H1 (cell line): ENCODE data around the gene KRTAP24-1. TPM values are rescaled to one million over a fixed set of nuclear protein-coding genes. Genes with fewer than 3 reads are reported as not detected.

Experiments used
- CTCF ChIA-PET: fragments of 300-600 bp; sonication (Branson Sonifier 250); formaldehyde crosslinking; loops from one replicate; lab custom pipeline; 2021; ENCODE audit not compliant: partially characterized antibody; lab: Charles Lee
- POLR2A ChIA-PET: fragments of 300-600 bp; sonication (Branson Sonifier 250); formaldehyde crosslinking; loops from one replicate; lab custom pipeline; 2021; ENCODE audit warnings: inconsistent platforms; ENCODE audit not compliant: partially characterized antibody; lab: Charles Lee
- DNase-seq, 2 experiments: peaks; one replicate each; pipeline versions ENCODE4 v3.0.0 to v3.0.0-alpha.2; 2010 to 2022; ENCODE audit warnings: low spot score in 2 of 2, low read depth in 1 of 2, mixed read lengths in 1 of 2
- FAIRE-seq: peaks from 2 replicates; lab custom pipeline; 2011; peaks lifted over from hg19 to GRCh38; lab: Jason Lieb, UNC
- H2AFZ ChIP-seq: 2 replicates; pipeline ENCODE4 v1.8.1; 2012; ENCODE audit warnings: low read length, inconsistent platforms
- H2AK5ac ChIP-seq: 2 replicates; pipeline ENCODE4 v1.6.1; 2013; ENCODE audit warnings: low read depth, low read length
- H2BK120ac ChIP-seq: replicated peaks from 2 replicates; pipeline ENCODE3; 2013; ENCODE audit warnings: low read depth, low read length, inconsistent platforms
- H2BK12ac ChIP-seq: 2 replicates; pipeline ENCODE4 v1.6.1; 2013; ENCODE audit warnings: low read depth, low read length
- H2BK15ac ChIP-seq: 2 replicates; pipeline ENCODE4 v1.6.1; 2013; ENCODE audit warnings: low read length
- H2BK20ac ChIP-seq: 2 replicates; pipeline ENCODE4 v1.6.1; 2013; ENCODE audit warnings: low read length
- H2BK5ac ChIP-seq: 2 replicates; pipeline ENCODE4 v1.6.1; 2013; ENCODE audit warnings: low read depth, low read length
- H3K14ac ChIP-seq: 2 replicates; pipeline ENCODE4 v1.6.1; 2013; ENCODE audit warnings: inconsistent platforms; ENCODE audit not compliant: insufficient read length
- H3K18ac ChIP-seq: 2 replicates; pipeline ENCODE4 v1.6.1; 2013; ENCODE audit warnings: low read length; ENCODE audit errors: extremely low read depth
- H3K23ac ChIP-seq: 2 replicates; pipeline ENCODE4 v1.6.1; 2013; ENCODE audit warnings: inconsistent platforms; ENCODE audit not compliant: insufficient read length
- H3K23me2 ChIP-seq: 2 replicates; pipeline ENCODE4 v1.6.1; 2013; ENCODE audit warnings: low read depth, low read length
- H3K27ac ChIP-seq: 2 replicates; pipeline ENCODE4 v1.6.1; 2011; ENCODE audit warnings: low read depth, low read length, inconsistent platforms
- H3K27me3 ChIP-seq, 4 experiments: replicated peaks in 1 of 4; 1 replicate in 1 of 4; 2 replicates in 3 of 4; pipeline versions ENCODE4 v1.6.1 to v1.8.1; 2011 to 2013; ENCODE audit warnings: low read length in 3 of 4, mild to moderate bottlenecking in 3 of 4, inconsistent platforms in 2 of 4, mixed read lengths in 2 of 4, moderate library complexity in 1 of 4; ENCODE audit not compliant: control insufficient read depth in 3 of 4, insufficient read depth in 3 of 4; ENCODE audit errors: extremely low read depth in 1 of 4
- H3K36me3 ChIP-seq, 4 experiments: 2 replicates each; pipeline versions ENCODE4 v1.6.1 to v1.8.1; 2011 to 2013; ENCODE audit warnings: mild to moderate bottlenecking in 4 of 4, low read length in 3 of 4, moderate library complexity in 2 of 4, control low read depth in 1 of 4, inconsistent platforms in 1 of 4; ENCODE audit not compliant: insufficient read depth in 4 of 4, control insufficient read depth in 2 of 4
- H3K4ac ChIP-seq: replicated peaks from 2 replicates; pipeline ENCODE3; 2013; ENCODE audit warnings: low read length, low read depth, mixed read lengths, inconsistent platforms; ENCODE audit not compliant: insufficient read length
- H3K4me1 ChIP-seq, 4 experiments: replicated peaks in 1 of 4; 1 replicate in 1 of 4; 2 replicates in 3 of 4; pipeline versions ENCODE4 v1.6.1 to v1.8.1; 2011 to 2013; ENCODE audit warnings: low read length in 3 of 4, inconsistent platforms in 2 of 4, mixed read lengths in 1 of 4; ENCODE audit not compliant: insufficient read depth in 4 of 4, control insufficient read depth in 3 of 4
- H3K4me2 ChIP-seq, 2 experiments: 2 replicates each; pipeline versions ENCODE4 v1.6.1 to v1.8.1; 2011 to 2013; ENCODE audit warnings: low read depth in 2 of 2, low read length in 2 of 2, control low read depth in 1 of 2, inconsistent platforms in 1 of 2, mild to moderate bottlenecking in 1 of 2; ENCODE audit not compliant: insufficient read depth in 1 of 2
- H3K4me3 ChIP-seq, 4 experiments: fragments of 200-600, 300-600 bp in 1 of 4; sonication (generic), shearing (Covaris generic), sonication (Bioruptor Twin) in 1 of 4; 2 replicates each; pipeline versions ENCODE4 v1.5.1 to v1.8.1; 2011 to 2016; ENCODE audit warnings: low read length in 4 of 4, low read depth in 3 of 4, control low read depth in 2 of 4, inconsistent platforms in 2 of 4, mild to moderate bottlenecking in 2 of 4, mixed read lengths in 1 of 4, moderate library complexity in 1 of 4; ENCODE audit not compliant: insufficient read depth in 2 of 4; ENCODE audit errors: extremely low read depth in 1 of 4
- H3K56ac ChIP-seq: replicated peaks from 2 replicates; pipeline ENCODE3; 2013; ENCODE audit warnings: low read depth, mild to moderate bottlenecking, mixed read lengths, low read length, inconsistent platforms; ENCODE audit not compliant: insufficient read length
- H3K79me1 ChIP-seq: 2 replicates; pipeline ENCODE4 v1.6.1; 2013; ENCODE audit warnings: low read depth, low read length, control low read depth
- H3K79me2 ChIP-seq, 2 experiments: 2 replicates each; pipeline versions ENCODE4 v1.6.1 to v1.8.1; 2012 to 2013; ENCODE audit warnings: low read length in 2 of 2, mild to moderate bottlenecking in 2 of 2, inconsistent platforms in 1 of 2; ENCODE audit not compliant: insufficient read depth in 2 of 2, control insufficient read depth in 1 of 2
- H3K9ac ChIP-seq, 4 experiments: replicated peaks in 1 of 4; 1 replicate in 1 of 4; 2 replicates in 3 of 4; pipeline versions ENCODE4 v1.6.1 to v1.8.1; 2011 to 2013; ENCODE audit warnings: low read depth in 3 of 4, low read length in 3 of 4, control low read depth in 2 of 4, mild to moderate bottlenecking in 2 of 4, moderate library complexity in 2 of 4, inconsistent platforms in 1 of 4; ENCODE audit errors: extremely low read depth in 1 of 4
- H3K9me3 ChIP-seq, 2 experiments: 2 replicates each; pipeline versions ENCODE4 v1.6.1 to v1.8.1; 2012 to 2013; ENCODE audit warnings: mild to moderate bottlenecking in 2 of 2, moderate library complexity in 2 of 2, control low read depth in 1 of 2, inconsistent platforms in 1 of 2, low read depth in 1 of 2, low read length in 1 of 2, mixed read lengths in 1 of 2; ENCODE audit not compliant: insufficient read depth in 2 of 2
- H4K20me1 ChIP-seq, 2 experiments: replicated peaks in 1 of 2; 2 replicates each; pipeline versions ENCODE3 to v1.8.1; 2011 to 2013; ENCODE audit warnings: inconsistent platforms in 2 of 2, low read length in 2 of 2, mild to moderate bottlenecking in 1 of 2; ENCODE audit not compliant: insufficient read depth in 2 of 2, control insufficient read depth in 1 of 2
- H4K5ac ChIP-seq: 2 replicates; pipeline ENCODE4 v1.6.1; 2013; ENCODE audit warnings: low read length, low read depth, mixed read lengths, inconsistent platforms; ENCODE audit not compliant: insufficient read length
- H4K8ac ChIP-seq: 2 replicates; pipeline ENCODE4 v1.8.0; 2013; ENCODE audit warnings: mild to moderate bottlenecking, moderate library complexity, low read length, inconsistent platforms; ENCODE audit not compliant: insufficient read depth; ENCODE audit errors: extremely low read depth
- H4K91ac ChIP-seq: replicated peaks from 2 replicates; pipeline ENCODE3; 2013; ENCODE audit warnings: low read length, mixed read lengths, inconsistent platforms; ENCODE audit not compliant: insufficient read length
- CBX5 ChIP-seq: fragments of 300-800, 300-1000 bp; sonication (generic); IDR thresholded peaks from 2 replicates; pipeline ENCODE4 v1.7.1; 2016; ENCODE audit warnings: antibody characterized with exemption, low read length, low read depth
- CHD2 ChIP-seq: IDR thresholded peaks from 2 replicates; pipeline ENCODE4 v1.6.1; 2012; ENCODE audit warnings: low read length, improper control_type of control experiment
- CREB1 ChIP-seq: IDR thresholded peaks from 2 replicates; pipeline ENCODE4 v1.6.1; 2012; ENCODE audit warnings: inconsistent platforms
- EGR1 ChIP-seq: IDR thresholded peaks from 2 replicates; pipeline ENCODE4 v1.6.1; 2011; ENCODE audit warnings: low read depth, low read length, borderline replicate concordance
- NANOG ChIP-seq: IDR thresholded peaks from 2 replicates; pipeline ENCODE4 v1.6.1; 2011; ENCODE audit warnings: low read length, low read depth, mild to moderate bottlenecking, inconsistent platforms; ENCODE audit not compliant: insufficient read depth, poor library complexity, severe bottlenecking
- NRF1 ChIP-seq: IDR thresholded peaks from 2 replicates; pipeline ENCODE4 v1.6.1; 2011; ENCODE audit warnings: mild to moderate bottlenecking, low read depth, low read length, improper control_type of control experiment
- POLR2AphosphoS5 ChIP-seq: IDR thresholded peaks from 2 replicates; pipeline ENCODE4 v1.6.1; 2011; ENCODE audit warnings: low read depth, low read length
- RNF2 ChIP-seq: fragments of 200-900, 300-1000 bp; sonication (generic); IDR thresholded peaks from 2 replicates; pipeline ENCODE4 v1.7.1; 2016; ENCODE audit warnings: borderline replicate concordance, low read depth, mild to moderate bottlenecking, antibody characterized with exemption, low read length; ENCODE audit not compliant: poor library complexity, severe bottlenecking; ENCODE audit errors: missing control alignments
- SIRT6 ChIP-seq: IDR thresholded peaks from one replicate; pipeline ENCODE4 v1.7.1; 2012; ENCODE audit warnings: low read length, inconsistent platforms
- TEAD4 ChIP-seq: IDR thresholded peaks from 2 replicates; pipeline ENCODE4 v1.6.1; 2012; ENCODE audit warnings: low read depth, low read length, inconsistent platforms, mixed read lengths
- USF2 ChIP-seq: IDR thresholded peaks from 2 replicates; pipeline ENCODE4 v1.6.1; 2011; ENCODE audit warnings: low read length, improper control_type of control experiment
- WGBS, 2 experiments: shearing (Covaris generic) in 1 of 2; methylation state at CpG; one replicate each; pipeline versions ENCODE4 v1.1.6 to v1.1.7; 2013 to 2015; ENCODE audit warnings: low lambda C conversion rate in 2 of 2, mixed read lengths in 2 of 2, inconsistent platforms in 1 of 2, low coverage in 1 of 2, missing lambda C conversion rate in 1 of 2; ENCODE audit not compliant: insufficient replicate concordance in 2 of 2, insufficient coverage in 1 of 2, insufficient read length in 1 of 2; ENCODE audit errors: extremely low coverage in 1 of 2, missing lambda C conversion rate in 1 of 2; 5-methylcytosine and 5-hydroxymethylcytosine counted together
- polyA plus RNA-seq, 7 experiments: library from polyadenylated mRNA; depleted of rRNA in 3 of 7; stranded (reverse) in 5 of 7; unstranded in 2 of 7; fragments of >200 nt in 5 of 7; fragments of 200-250 nt in 2 of 7; gene quantifications; 1 replicate in 5 of 7; 2 replicates in 1 of 7; 4 replicates in 1 of 7; pipeline versions ENCODE4 v1.2.1 to v1.2.3, GENCODE V29; 2011 to 2013; ENCODE audit warnings: missing spikeins in 2 of 7, mixed read lengths in 2 of 7
- total RNA-seq: library from RNA; stranded (reverse); fragmentation: NEBNext Ultra II Directional; extraction: Animal tissue kit (Norgen Biotek cat#: 25700); gene quantifications from 2 replicates; pipeline ENCODE4 v1.2.1, GENCODE V29; 2021
- TF ChIP-seq, protein P1 (sequence below): IDR thresholded peaks from 2 replicates; pipeline ENCODE4 v1.6.1; 2011; ENCODE audit warnings: low read depth, mild to moderate bottlenecking, low read length; ENCODE audit not compliant: insufficient read depth
- TF ChIP-seq, protein P2 (sequence below): IDR thresholded peaks from 2 replicates; pipeline ENCODE4 v1.6.1; 2012; ENCODE audit warnings: inconsistent platforms

Gene KRTAP24-1
- total and polyA plus RNA-seq, 2 of the 8 experiments (the other 6 are each of a cell fraction or from before 2014, with no cell fraction given), result not detected

- no peaks in the 10 kb centered on the region for H3K4me1 ChIP-seq
- H3K9ac ChIP-seq, result no peak overlapping the region
- DNase-seq, result no peak
- no peak overlapping the region for H2BK20ac ChIP-seq
- no peak overlapping the region for H2AFZ ChIP-seq
- no peak overlapping the region for H3K27ac ChIP-seq
- no peak overlapping the region for H3K4ac ChIP-seq
- no peak for FAIRE-seq
- no peak overlapping the region for H2BK5ac ChIP-seq
- no peaks in the 10 kb centered on the region for H3K9me3 ChIP-seq
- no peak overlapping the region for H4K8ac ChIP-seq
- H4K20me1 ChIP-seq, result no peaks in the 10 kb centered on the region
- H3K23me2 ChIP-seq, result no peaks in the 10 kb centered on the region
- H3K79me2 ChIP-seq, result no peaks in the 10 kb centered on the region
- H3K4me2 ChIP-seq, result no peak overlapping the region
- no peak overlapping the region for H2AK5ac ChIP-seq
- 100% methylated on average over 1 of the region's 1 CpG; no CpG with 5 or more reads in 1 of the 2 experiments for WGBS, 2 experiments
- no peak overlapping the region for H3K56ac ChIP-seq
- H3K27me3 ChIP-seq, result no peaks in the 10 kb centered on the region
- no peaks in the 10 kb centered on the region for H3K36me3 ChIP-seq
- no peak overlapping the region for H2BK12ac ChIP-seq
- no peaks in the 10 kb centered on the region for H3K79me1 ChIP-seq
- H3K14ac ChIP-seq, result no peak overlapping the region
- TF ChIP-seq, protein P1, sequence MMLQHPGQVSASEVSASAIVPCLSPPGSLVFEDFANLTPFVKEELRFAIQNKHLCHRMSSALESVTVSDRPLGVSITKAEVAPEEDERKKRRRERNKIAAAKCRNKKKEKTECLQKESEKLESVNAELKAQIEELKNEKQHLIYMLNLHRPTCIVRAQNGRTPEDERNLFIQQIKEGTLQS, result no peak
- TF ChIP-seq EGR1 (no peak), NANOG (no peak), TEAD4 (no peak), NRF1 (no peak), POLR2AphosphoS5 (no peak), SIRT6 (no peak), CHD2 (no peak), USF2 (no peak), CREB1 (no peak), CBX5 (no peak), RNF2 (no peak)
- TF ChIP-seq, protein P2, sequence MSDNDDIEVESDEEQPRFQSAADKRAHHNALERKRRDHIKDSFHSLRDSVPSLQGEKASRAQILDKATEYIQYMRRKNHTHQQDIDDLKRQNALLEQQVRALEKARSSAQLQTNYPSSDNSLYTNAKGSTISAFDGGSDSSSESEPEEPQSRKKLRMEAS, result no peak
- no peak overlapping the region for H4K5ac ChIP-seq
- no peak overlapping the region for H2BK120ac ChIP-seq
- no peak overlapping the region for H3K4me3 ChIP-seq
- H2BK15ac ChIP-seq, result no peak overlapping the region
- no peak overlapping the region for H4K91ac ChIP-seq
- ChIA-PET CTCF (interaction anchor here (0.6 kb wide), 1 partner anchor 33 kb away, joined by 3 read pairs; no protein-coding TSS in a partner anchor), POLR2A (interaction anchor here (0.6 kb wide), 1 partner anchor 648 kb away, joined by 3 read pairs; no protein-coding TSS in a partner anchor)
- H3K23ac ChIP-seq, result no peak overlapping the region
- no peak overlapping the region for H3K18ac ChIP-seq
These were observed 50.7 kb downstream of the KRTAP24-1 start for GRCh38 chr21:30232011-30232410.
